Mammary epithelial cell (primary cell): ENCODE results near the gene MTCL3.

Experiments
- EZH2 ChIP-seq: IDR thresholded peaks from 2 replicates; pipeline ENCODE4 v1.6.1; 2012; ENCODE audit warnings: low read length, inconsistent platforms, borderline replicate concordance
- TF ChIP-seq, protein P1 (sequence below), 2 donors: IDR thresholded peaks in 1 of 2; conservative IDR thresholded peaks in 1 of 2; 2 replicates each; pipeline ENCODE4 v1.5.1; 2011 to 2012; ENCODE audit warnings: inconsistent platforms in 2 of 2, low read length in 2 of 2, mild to moderate bottlenecking in 2 of 2, control low read depth in 1 of 2, low read depth in 1 of 2; ENCODE audit not compliant: insufficient read depth in 1 of 2; ENCODE audit errors: extremely low read depth in 1 of 2

DNA sequence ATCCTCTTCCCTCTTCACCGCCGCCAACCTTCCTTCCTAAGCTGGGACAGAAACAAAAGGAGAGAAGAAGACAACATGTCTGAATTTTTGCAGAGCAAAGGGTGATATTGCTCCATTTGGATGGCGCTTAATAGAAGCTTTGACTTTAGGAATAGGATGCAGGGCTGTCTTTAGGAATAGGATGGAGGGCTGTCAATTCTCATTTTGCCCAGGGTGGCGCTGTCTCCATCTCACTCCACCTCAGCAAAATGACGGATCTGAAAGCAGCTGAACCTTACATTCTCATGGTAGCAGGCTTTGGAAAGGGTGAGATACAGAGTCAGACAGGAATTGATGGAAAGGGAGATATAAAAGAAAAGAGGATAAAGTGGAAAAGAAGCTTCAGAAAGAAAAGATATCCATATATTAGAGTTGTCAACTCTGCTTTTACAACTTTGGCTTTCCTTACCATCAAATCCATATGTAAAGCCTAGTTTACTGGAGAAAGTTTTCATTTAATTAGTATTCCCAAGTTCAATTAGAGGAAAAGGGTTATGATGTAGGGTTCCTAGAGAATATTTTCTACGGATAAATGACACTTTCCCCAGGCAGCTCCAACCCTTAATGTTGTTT, 2.4 kb downstream of the MTCL3 start:
- TF ChIP-seq, protein P1, sequence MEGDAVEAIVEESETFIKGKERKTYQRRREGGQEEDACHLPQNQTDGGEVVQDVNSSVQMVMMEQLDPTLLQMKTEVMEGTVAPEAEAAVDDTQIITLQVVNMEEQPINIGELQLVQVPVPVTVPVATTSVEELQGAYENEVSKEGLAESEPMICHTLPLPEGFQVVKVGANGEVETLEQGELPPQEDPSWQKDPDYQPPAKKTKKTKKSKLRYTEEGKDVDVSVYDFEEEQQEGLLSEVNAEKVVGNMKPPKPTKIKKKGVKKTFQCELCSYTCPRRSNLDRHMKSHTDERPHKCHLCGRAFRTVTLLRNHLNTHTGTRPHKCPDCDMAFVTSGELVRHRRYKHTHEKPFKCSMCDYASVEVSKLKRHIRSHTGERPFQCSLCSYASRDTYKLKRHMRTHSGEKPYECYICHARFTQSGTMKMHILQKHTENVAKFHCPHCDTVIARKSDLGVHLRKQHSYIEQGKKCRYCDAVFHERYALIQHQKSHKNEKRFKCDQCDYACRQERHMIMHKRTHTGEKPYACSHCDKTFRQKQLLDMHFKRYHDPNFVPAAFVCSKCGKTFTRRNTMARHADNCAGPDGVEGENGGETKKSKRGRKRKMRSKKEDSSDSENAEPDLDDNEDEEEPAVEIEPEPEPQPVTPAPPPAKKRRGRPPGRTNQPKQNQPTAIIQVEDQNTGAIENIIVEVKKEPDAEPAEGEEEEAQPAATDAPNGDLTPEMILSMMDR (conservative IDR thresholded peaks at IDR 0.05 in 1 of 2, IDR thresholded peaks at IDR 0.05 in 1 of 2; ENCODE audit: extremely low read depth in 1 of 2, insufficient read depth in 1 of 2, low read depth in 1 of 2, low read length in 2 of 2): peak; percentile 79 to 90
- no peak for TF ChIP-seq EZH2
